GM18517 (cell line): Measurements from ENCODE around the gene ATG4D.
"Not testable (repeated sequence)": the region's sequence is repeated elsewhere in the genome, so short reads cannot be mapped to it uniquely, and the experiment has no call there.

ENCODE experiments used
- ATAC-seq: cut with Tn5 transposase; IDR thresholded peaks from one replicate; pipeline ENCODE4 v1.9.1; 2021; ENCODE audit warnings: mild to moderate bottlenecking, moderate library complexity; ENCODE audit not compliant: unreplicated experiment

The ATG4D gene

DNA sequence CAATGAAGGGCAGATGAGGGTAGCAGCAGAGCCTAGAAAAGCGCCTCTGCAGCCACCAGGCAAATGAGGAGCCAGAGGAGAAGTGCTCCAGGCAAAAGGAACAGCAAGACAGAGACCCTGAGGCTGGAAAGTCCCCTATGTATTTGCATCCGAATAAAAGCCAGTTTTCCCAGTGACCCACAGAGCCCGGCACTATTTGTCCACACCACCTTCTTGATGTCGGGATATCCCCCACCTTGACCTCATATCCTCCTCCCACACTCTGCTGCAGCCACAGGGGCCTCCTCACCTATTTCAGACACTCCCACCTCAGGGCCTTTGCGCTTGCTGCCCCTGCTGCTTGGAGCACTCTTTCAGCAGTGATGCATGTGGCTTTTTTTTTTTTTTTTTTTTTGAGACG, 6.6 kb downstream of the ATG4D start:
- no peak for ATAC-seq

DNA sequence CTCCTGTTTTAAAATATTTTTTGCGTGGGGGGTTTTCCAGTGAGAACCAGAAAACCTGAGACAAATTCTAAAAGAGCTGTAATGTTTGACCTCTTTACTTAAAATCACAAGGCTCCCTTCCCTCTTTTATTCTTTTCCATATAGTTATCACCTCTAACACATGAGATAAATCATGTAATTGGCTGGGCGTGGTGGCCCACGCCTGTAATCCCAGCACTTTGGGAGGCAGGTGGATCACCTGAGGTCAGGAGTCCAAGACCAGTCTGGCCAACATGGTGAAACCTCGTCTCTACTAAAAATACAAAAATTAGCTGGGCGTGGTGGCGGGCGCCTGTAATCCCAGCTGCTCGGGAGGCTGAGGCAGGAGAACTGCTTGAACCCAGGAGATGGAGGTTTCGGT, 7.3 kb downstream of the ATG4D start:
- ATAC-seq, result not testable (repeated sequence)

DNA sequence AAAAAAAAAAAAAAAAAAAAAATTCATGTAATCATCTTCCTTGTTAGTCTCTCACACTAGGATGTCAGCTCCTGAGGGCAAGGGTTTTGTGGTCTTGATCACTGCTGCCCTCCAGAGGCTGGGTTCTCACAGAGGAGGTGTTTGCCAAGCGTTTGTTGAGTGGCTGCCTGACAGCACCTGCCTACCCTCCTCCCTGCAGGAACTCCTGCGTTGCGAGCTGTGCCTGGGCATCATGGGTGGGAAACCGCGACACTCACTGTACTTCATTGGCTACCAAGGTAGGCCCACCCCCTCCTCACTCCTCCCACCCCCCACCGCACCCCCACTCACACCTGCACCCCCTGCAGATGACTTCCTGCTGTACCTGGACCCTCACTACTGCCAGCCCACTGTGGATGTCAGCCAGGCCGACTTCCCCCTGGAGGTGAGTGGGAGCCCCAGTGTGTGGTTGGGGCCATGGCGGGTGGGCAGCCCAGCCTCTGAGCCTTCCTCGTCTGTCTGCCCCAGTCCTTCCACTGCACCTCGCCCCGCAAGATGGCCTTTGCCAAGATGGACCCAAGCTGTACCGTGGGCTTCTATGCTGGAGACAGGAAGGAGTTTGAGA, 8.1 kb downstream of the ATG4D start:
- ATAC-seq, result no peak

DNA sequence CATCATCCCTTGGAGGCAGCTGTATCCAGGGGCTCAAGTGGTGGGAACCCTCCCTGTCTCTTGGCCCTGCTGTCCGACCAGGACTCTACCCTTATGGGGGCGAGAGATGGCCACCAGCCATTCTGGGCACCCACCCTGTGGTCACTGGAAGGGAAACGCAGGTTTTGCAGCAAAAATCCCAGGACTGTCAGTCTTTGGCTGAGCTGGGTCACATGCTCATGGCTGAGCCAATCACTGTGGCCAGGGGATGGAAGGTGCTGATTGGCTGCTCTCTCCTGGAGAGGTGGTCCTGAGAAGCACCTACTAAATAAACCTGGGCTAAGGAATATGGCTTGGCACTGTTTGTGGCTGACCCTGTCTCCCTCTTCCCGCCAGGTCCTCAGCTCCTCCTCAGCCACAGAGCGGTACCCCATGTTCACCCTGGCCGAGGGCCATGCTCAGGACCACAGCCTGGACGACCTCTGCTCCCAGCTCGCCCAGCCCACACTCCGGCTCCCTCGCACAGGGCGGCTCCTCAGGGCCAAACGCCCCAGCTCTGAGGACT, 8.9 kb downstream of the ATG4D start:
- no peak for ATAC-seq

DNA sequence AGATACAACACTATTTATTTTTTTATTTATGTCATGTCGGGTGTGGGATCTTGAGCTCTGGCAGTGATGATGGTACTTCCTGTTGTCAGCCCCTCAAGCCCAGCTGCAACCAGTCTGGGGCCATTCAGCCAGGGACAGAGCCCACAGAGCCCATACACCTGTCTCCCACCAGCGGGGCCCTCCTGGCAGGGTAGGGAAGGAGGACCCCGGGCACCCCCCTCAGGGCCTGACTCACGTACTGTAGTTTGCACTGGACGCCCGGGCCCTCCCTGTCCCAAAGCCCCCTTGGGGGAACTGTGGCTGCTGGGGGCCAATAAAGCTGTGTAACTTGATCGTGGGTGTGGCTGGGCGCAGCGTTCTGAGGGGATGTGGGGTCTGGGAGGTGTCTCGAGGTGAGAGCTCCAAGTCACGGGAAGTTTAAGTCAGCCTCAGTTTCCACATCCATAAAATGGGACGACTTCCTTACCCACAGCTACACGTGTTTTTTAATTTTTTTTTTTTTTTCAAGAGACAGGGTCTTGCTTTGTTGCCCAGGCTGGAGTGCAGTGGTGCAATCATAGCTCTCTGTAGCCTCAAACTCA, 9.5 kb downstream of the ATG4D start:
- no peak for ATAC-seq

DNA sequence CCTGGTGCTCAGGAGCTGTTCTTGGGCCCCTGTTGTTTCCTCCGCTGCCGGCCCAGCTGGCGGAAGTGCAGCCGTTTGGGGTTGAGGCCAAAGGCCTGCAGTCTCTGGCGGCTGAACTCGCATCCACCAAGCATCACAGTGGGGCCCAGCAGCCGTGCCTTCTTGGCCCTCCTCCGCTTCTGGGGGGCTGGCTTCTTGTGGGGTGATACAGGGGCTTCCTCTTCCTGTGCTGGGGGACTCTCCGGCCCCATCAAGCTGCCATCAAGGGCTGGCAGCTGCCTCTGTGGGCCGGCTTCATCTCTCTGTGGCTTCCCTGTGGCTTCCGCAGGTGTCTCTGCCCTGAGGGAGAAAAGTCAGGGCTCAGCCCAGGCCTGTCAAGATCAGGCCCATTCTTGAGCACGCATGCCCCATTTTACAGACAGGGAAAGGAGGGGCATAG, 10.3 kb downstream of the ATG4D start:
- ATAC-seq, result no peak

DNA sequence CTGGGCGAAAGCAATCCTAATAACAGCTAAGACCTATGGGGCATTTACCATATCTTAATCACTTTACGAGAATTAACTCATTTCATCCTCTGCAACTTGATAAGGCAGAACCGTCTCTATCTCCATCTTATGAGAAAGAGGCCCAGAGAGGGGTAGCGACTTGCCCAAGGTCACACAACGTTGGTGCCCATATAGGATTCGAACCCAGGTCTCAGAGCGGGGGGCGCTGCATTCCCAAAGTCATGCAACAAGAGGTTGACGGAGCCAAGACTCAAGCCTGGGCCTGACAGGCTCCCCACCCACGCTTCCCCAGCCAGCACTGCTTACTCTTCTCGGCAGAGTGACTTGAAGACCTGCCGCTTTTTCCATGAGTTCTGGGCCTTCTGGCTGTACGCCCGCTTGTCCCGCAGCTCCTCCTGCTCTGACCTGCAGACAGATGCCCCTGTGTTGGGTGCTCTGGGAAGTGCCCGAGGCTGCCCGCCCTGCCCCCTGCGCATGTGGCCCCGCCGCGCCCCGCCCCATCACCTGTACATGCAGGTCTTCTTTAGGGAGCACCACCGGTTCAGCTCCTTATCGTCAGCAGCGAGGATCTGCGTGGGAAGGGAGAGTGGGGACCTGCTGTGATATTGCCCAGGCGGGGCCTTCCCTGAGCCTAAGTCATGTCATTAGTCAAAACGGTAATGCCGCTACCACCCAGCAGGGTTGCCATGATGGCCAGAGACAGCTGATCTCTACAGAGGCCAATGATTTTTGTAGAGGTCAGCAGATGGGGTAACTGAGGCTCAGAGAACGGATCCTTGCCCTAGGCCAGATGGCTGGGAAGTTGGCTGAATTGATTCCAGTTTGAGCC, 11.3 kb downstream of the ATG4D start:
- ATAC-seq, result no peak

DNA sequence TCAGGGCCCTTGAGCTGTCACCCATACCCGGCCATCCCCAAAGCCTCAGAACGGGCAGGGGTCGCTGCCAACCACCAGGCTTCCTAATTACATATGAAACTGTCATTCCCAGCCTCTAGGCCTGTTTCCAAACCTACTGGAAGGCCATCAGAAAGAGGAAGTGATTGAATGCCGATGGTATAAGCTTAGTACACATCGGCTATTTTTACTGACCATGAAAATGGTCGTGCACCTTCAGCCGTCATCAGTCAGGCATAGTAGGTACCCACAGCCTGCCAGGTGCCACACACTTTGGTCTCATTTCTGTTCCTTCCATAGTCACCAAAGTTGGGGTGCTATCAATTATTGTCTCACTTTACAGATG, 11.9 kb downstream of the ATG4D start:
- no peak for ATAC-seq

DNA sequence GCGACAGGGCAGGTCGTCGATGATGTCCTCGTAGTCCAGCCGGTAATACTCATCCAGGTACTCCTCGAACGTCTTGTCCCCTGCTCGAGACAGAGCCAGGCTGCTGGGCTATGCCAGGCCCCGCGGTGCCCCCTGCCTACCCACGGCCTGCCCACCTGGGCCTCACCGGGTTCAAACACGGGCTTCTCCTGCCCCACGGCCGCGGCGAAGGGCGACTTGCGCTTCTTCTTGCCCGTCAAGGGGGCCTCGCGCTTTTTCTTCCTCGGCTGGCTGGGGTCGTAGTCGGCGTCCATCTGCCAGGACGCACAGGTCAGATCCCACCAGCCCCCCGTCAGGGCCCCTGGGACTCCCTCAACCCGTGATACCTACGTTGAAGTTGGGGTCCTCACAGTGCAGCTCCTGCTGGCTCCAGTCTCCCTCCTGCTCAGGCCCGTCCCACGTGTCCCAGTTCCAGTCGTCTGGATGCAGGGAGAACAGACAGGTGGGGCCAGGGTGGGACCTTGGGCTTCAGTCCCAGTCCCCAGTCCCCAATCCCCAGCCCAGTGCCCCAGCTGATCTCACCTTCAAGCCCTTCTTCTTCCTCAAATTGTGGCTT, 14.0 kb downstream of the ATG4D start:
- no peak for ATAC-seq

DNA sequence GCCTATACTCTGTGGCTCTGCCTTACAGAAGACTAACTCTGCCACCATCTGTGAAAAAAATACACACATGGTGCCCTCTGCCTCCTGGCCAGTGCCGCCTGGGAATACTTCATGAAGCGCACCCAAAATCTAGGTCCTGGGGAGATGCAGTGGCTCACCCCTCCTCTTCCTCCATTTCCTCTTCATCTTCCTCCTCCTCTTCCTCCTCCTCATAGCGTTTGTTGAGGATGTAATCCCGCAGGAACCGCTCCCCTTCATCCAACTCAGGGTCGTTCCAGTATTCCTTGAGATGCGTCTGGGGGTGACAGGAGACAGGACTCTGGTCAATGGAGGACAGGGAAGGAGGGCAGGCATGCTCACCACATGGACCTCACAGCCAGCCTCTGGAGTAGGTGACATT, 16.4 kb downstream of the ATG4D start:
- no peak for ATAC-seq

DNA sequence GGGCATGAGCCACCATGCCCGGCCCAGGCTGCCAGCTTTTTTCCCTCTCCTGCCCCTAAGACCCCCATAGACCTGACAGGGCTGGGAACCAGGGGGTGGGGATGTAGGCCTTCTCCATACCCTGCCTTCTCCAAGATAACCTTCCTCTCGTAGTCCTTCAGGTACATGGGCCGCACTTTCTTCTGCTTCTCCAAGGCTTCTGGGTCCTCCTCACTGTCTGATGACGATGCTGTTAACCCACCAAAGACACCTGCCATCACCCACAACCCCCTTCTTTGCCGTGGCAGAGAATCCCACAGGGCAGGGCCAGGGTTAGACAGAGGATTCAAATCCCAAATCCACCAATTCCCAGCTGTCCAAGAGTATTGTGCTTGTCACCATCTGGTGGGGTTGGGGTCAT, 18.9 kb downstream of the ATG4D start:
- ATAC-seq, result no peak

DNA sequence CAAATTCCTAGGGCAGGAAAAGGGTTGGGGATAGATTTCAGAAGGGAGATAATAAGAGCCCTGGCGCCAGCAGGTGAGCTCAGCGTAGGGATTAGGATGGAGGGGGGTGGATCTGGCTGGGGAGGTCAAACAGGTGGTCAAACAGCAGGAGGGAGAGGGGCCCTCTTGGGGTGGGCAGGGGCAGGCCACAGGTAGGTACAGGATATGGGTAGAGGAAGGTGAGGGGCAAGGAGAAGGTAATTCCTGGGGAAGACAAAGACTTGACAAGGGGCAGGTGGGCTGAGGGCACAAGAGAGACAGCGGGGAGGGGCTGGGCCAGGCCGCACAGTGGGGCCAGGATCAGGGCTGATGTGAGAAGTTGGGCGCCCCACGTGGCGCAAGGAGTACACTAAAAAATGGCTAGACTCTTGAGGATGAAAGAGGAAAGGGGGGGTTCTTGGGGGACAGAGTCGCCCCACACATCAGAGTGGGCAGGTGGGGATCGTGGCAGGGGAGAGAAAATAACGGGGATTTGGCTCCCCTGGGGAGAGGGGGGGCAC, 21.4 kb downstream of the ATG4D start:
- no peak for ATAC-seq

DNA sequence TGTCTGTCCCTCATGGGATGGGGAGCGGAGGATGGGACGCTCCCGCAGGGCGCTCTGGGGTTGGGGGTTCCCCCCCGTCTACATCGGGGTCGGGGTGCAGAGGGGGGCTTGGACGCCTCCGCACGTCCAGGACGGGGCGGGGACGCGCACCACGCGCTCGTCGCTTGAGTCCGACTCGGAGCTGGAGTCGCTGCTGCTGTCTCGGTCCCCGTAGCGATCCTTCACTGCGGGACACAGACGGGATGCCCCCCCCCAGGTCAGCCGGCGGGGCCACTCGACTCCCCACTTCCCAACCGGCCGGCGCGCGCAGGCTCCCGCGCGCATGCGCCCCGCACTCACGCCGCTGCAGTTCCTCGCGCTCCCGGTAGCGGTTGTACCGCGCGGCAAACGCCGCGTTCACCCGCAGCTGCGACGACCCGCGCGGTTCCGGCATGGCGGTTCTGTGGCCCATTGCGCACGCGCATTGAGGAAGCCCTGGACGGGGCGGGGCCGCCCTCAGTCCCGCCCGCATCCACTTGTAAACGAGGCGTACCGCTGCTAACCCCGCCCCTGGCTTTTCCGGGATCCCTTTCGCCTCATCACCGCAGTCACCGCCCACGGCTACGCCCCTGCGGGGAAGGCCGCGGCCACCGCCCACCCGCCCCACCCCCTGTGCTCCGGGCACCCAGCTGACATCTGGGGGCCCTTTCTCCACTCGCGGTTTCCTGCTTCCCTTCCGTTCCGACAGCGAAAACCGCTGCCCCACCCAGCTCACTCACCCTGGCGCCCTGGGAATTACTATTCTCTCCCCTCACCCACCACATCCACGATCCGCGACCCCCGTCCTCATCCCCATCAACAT, 22.1 kb downstream of the ATG4D start, which contains the start of gene KRI1:
TSS of gene KRI1 (minus strand) at position 444 of the 841 bp plus-strand sequence. CDS start at position 433, 11 bp downstream.
- peak; percentile 47 for ATAC-seq

DNA sequence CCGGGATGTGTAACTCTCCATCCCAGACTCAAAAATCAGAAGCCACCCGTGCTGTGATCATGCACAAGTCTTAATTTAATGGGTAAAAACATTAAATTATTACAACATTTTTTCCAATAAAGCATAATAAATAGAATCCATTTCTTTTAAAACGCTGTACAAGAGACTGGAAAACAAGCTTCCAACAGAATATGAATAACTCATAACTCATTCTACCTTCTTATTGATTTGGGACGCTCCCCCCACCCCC, 22.6 kb downstream of the ATG4D start:
- ATAC-seq, result no peak

DNA sequence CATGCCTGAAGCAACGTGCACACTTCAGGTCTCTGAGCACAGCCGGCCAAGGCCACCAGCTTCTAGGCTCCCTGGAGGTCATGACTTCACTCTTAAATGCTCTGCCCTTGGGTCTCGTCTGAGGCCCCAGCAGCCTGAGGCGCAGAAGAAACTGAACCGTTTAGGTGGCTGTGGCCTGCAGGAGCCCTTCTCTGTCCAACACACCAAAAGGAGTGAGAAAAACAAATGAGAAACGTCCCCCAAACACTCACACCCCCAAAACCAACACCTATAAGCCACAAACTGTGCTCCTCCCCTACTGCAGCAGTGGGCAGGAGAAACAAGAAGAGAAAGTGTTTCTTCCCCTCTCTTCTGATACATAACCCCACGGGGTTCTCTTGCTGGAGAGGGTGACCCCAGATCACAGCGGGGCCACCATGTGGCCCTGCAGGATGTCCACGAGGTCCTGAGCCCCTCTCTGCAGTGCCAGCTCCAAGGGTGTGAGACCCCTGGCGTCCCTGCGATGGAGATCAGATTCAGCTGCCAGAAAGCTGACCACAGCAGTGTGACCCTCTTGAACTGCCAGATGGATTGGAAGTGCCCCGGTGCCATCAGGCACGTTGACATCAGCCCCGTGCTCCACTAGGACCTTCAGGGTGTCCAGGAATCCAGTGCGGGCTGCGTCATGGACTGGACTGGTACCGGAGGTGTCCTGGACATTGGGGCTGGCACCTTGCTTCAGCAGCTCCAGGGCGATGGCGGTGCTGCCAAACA, 23.1 kb downstream of the ATG4D start:
- peak; percentile 24 for ATAC-seq

DNA sequence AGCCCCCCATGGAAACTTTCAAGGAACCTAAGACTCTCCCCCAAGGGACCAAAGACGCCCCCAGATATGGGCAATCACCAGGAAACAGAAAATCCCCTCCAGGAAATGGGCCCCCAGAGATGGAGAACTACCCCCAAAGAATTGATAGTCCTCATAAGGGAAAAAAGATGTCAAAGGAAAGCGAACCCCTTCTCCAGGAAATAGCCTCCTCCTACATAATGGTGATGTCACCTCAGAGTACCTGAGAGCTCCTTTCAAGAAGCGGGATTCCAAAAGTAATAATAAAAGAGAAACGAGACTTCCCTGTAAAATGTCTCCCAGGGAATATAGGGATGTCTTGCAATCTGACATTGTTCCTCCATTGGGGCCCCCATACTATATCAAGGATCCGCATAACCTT, 24.0 kb downstream of the ATG4D start:
- ATAC-seq, result no peak

DNA sequence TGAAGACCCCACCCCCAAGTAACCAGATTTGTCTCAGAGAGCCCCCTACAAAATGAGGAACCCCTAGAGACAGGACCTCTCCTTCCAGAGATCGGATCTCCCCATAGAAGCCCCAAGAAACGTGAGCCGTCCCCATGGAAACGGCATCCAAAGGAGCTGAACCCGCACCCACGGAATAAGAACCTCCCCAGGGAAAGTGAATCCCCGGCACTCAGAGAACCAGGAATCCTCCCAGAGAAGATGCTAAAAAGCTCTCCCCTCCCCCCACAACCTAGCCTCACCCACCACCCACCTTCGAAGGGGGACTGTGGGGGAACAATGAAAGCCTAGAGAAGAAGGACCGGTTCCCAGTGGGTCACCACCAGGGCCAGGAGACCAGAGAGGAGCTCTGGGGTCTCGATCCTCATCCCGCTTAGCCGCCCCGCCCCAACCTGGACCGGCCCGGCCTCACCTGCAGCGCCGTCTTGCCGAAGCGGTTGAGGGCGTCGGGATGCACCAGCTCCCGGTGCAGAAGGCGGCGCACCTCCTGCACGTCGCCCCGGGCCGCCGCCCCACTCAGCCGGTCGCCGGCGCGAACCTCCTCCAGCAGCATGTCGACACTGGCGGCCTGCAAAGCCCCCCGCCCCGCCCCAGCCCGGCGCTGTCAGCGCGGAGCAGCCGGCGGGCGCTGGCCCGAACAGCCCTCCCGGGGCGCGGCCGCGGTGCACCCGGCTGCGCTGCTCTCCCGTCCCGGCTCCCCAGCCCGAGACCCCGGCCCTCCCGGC, 24.5 kb downstream of the ATG4D start:
- ATAC-seq, result no peak

DNA sequence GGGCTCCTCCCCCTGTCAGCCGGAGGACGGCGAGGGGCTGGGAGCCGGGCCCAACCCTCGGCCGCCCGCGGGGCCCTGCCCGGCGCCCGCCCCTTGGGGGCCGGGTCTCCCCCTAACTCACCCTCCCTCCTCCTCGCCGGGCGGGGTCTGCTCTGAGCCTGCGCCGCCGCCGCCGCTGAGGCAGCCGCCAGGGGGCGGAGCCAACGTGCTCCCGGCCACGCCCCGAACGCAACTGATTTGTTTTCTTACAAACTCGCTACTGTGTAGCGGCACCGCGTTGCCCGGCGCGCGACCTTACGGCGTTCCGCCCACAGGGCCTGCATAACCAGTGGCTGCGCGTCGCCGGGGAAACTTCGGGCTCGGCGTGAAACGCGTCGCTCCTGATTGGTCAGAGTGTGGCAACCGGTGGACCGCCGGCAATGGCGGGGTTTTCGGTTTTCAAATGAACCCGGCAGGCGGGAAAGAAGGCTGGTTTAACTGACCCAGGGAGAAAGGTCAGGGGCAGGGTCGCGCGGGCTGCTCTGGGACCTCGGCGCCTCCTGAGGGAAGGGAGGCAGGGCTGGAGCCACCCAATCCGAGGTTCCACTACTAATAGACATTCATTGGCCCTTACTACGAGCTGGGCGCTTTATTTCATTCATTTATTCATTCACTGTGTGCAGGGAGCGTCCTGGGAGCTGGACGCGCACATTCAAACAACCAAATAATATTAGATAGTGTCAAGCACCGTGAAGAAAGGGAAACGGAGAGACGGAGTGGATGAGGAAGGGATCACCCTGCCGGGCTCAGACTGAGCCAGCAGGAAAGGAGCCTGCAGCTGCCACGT, 25.3 kb downstream of the ATG4D start, which contains the start of gene CDKN2D:
TSS of gene CDKN2D (minus strand) at position 154 of the 826 bp plus-strand sequence. CDS start 326 bp downstream, outside the sequence.
- ATAC-seq, result peak; percentile 66
